Neuronal stem cell (in vitro differentiated cells): ENCODE results near the gene CDK17.

Experiments
- DNase-seq: peaks from one replicate; pipeline ENCODE4 v3.0.0-alpha.2; 2013; ENCODE audit warnings: low spot score
- H2AFZ ChIP-seq: one replicate; pipeline ENCODE4 v1.6.1; 2013; ENCODE audit warnings: mild to moderate bottlenecking, low read length, inconsistent platforms
- H2AK5ac ChIP-seq: 2 replicates; pipeline ENCODE4 v1.6.1; 2013; ENCODE audit warnings: low read depth, mild to moderate bottlenecking, inconsistent platforms, low read length, moderate library complexity, mixed read lengths
- H2BK120ac ChIP-seq: 2 replicates; pipeline ENCODE4 v1.6.1; 2013; ENCODE audit warnings: low read depth, mild to moderate bottlenecking, inconsistent platforms, low read length, moderate library complexity, mixed read lengths
- H2BK12ac ChIP-seq: one replicate; pipeline ENCODE4 v1.6.1; 2013; ENCODE audit warnings: low read length, inconsistent platforms
- H2BK15ac ChIP-seq: 2 replicates; pipeline ENCODE4 v1.6.1; 2013; ENCODE audit warnings: mild to moderate bottlenecking, low read length, inconsistent platforms, mixed read lengths
- H2BK5ac ChIP-seq: one replicate; pipeline ENCODE4 v1.6.1; 2013; ENCODE audit warnings: inconsistent platforms, mild to moderate bottlenecking, low read length, moderate library complexity
- H3K14ac ChIP-seq: one replicate; pipeline ENCODE4 v1.6.1; 2013; ENCODE audit warnings: low read length, inconsistent platforms
- H3K18ac ChIP-seq: 2 replicates; pipeline ENCODE4 v1.6.1; 2013; ENCODE audit warnings: low read length, inconsistent platforms
- H3K23ac ChIP-seq: 2 replicates; pipeline ENCODE4 v1.6.1; 2013; ENCODE audit warnings: low read depth, mild to moderate bottlenecking, mixed read lengths, low read length, inconsistent platforms; ENCODE audit not compliant: poor library complexity
- H3K27ac ChIP-seq: replicated peaks from 3 replicates; pipeline ENCODE4 v1.5.1; 2013; ENCODE audit warnings: low read length, inconsistent platforms
- H3K27me3 ChIP-seq, 3 experiments: 2 replicates each; pipeline ENCODE4 v1.6.1; 2013; ENCODE audit warnings: low read length in 3 of 3, mild to moderate bottlenecking in 2 of 3, inconsistent platforms in 1 of 3, low read depth in 1 of 3, mixed read lengths in 1 of 3, moderate library complexity in 1 of 3; ENCODE audit not compliant: control insufficient read depth in 3 of 3, insufficient read depth in 3 of 3
- H3K36me3 ChIP-seq, 2 donors: replicated peaks in 1 of 2; 2 replicates each; pipeline ENCODE4 v1.6.1; 2013; ENCODE audit warnings: low read length in 2 of 2; ENCODE audit not compliant: control insufficient read depth in 2 of 2, insufficient read depth in 2 of 2
- H3K4ac ChIP-seq: 2 replicates; pipeline ENCODE4 v1.6.1; 2013; ENCODE audit warnings: inconsistent platforms, mild to moderate bottlenecking, low read length, moderate library complexity
- H3K4me1 ChIP-seq, 2 donors: 1 replicate in 1 of 2; 2 replicates in 1 of 2; pipeline ENCODE4 v1.6.1; 2013; ENCODE audit warnings: low read length in 2 of 2, low read depth in 1 of 2; ENCODE audit not compliant: control insufficient read depth in 2 of 2, insufficient read depth in 1 of 2
- H3K4me2 ChIP-seq: one replicate; pipeline ENCODE4 v1.6.1; 2013; ENCODE audit warnings: mild to moderate bottlenecking, low read length, inconsistent platforms; ENCODE audit not compliant: insufficient read depth, poor library complexity, severe bottlenecking
- H3K4me3 ChIP-seq, 2 donors: 2 replicates each; pipeline ENCODE4 v1.5.1; 2013; ENCODE audit warnings: low read length in 2 of 2, mild to moderate bottlenecking in 2 of 2, inconsistent platforms in 1 of 2, moderate library complexity in 1 of 2
- H3K79me1 ChIP-seq: one replicate; pipeline ENCODE4 v1.6.1; 2013; ENCODE audit warnings: low read depth, mild to moderate bottlenecking, inconsistent platforms, low read length, moderate library complexity
- H3K9ac ChIP-seq: one replicate; pipeline ENCODE4 v1.6.1; 2013; ENCODE audit warnings: mild to moderate bottlenecking, low read depth, low read length, inconsistent platforms; ENCODE audit not compliant: poor library complexity
- H3K9me3 ChIP-seq, 2 donors: replicated peaks in 1 of 2; 2 replicates each; pipeline versions ENCODE3 to v1.6.1; 2013; ENCODE audit warnings: low read length in 2 of 2, mild to moderate bottlenecking in 2 of 2, inconsistent platforms in 1 of 2, low read depth in 1 of 2, mixed read lengths in 1 of 2, moderate library complexity in 1 of 2; ENCODE audit not compliant: control insufficient read depth in 2 of 2, insufficient read depth in 1 of 2
- H4K8ac ChIP-seq: one replicate; pipeline ENCODE4 v1.6.1; 2013; ENCODE audit warnings: low read depth, mild to moderate bottlenecking, inconsistent platforms, low read length, moderate library complexity
- H4K91ac ChIP-seq: one replicate; pipeline ENCODE4 v1.6.1; 2013; ENCODE audit warnings: low read length, low read depth, mild to moderate bottlenecking, inconsistent platforms; ENCODE audit not compliant: poor library complexity
- WGBS, 2 donors: extraction: QIAGEN DNeasy Blood & Tissue Kit; methylation state at CpG; one replicate each; pipeline ENCODE4 v1.1.7; 2013; ENCODE audit warnings: missing lambda C conversion rate in 2 of 2, mixed read lengths in 1 of 2; ENCODE audit not compliant: insufficient read length in 2 of 2, insufficient replicate concordance in 1 of 2; ENCODE audit errors: extremely low coverage in 2 of 2; 5-methylcytosine and 5-hydroxymethylcytosine counted together

CDK17 gene

GRCh38 chr12:96313606-96314005, 86.6 kb downstream of the CDK17 start:
- Histone ChIP-seq H3K4me3 (no peak overlapping the region), H3K9me3 (peaks cover 0 to 7% of the 10 kb centered on the region in 2 donors), H2BK15ac (no peak overlapping the region), H2AFZ (no peak overlapping the region), H3K4me2 (no peak overlapping the region), H3K23ac (no peak overlapping the region), H4K8ac (no peak overlapping the region), H2AK5ac (no peak overlapping the region), H3K36me3 (peaks cover 1 to 42% of the 10 kb centered on the region in 2 donors), H3K14ac (no peak overlapping the region), H2BK12ac (no peak overlapping the region), H2BK5ac (no peak overlapping the region), H3K27ac (no peak overlapping the region), H3K4me1 (peaks cover 0 to 2% of the 10 kb centered on the region in 2 donors), H3K9ac (no peak overlapping the region), H4K91ac (no peak overlapping the region), H3K18ac (no peak overlapping the region), H3K4ac (no peak overlapping the region), H3K79me1 (no peaks in the 10 kb centered on the region), H3K27me3 (no peaks in the 10 kb centered on the region), H2BK120ac (no peak overlapping the region)
- no peak for DNase-seq

- no peak overlapping the region for H2BK15ac ChIP-seq
- H3K4ac ChIP-seq = no peak overlapping the region
- peaks cover 0 to 2% of the 10 kb centered on the region in 2 donors for H3K4me1 ChIP-seq
- H2BK12ac ChIP-seq = no peak overlapping the region
- H2BK120ac ChIP-seq = no peak overlapping the region
- H3K23ac ChIP-seq = no peak overlapping the region
- H3K9ac ChIP-seq = no peak overlapping the region
- WGBS, 2 donors = no CpG with 5 or more reads among the region's 1 CpG
- H3K79me1 ChIP-seq = no peaks in the 10 kb centered on the region
- H2AK5ac ChIP-seq = no peak overlapping the region
- no peak overlapping the region for H3K4me2 ChIP-seq
- H3K18ac ChIP-seq = no peak overlapping the region
- H3K27ac ChIP-seq = no peak overlapping the region
- peaks cover 1 to 46% of the 10 kb centered on the region in 2 donors for H3K36me3 ChIP-seq
- H2BK5ac ChIP-seq = no peak overlapping the region
- no peak overlapping the region for H3K14ac ChIP-seq
- H3K27me3 ChIP-seq = no peaks in the 10 kb centered on the region
- no peak for DNase-seq
- H4K8ac ChIP-seq = no peak overlapping the region
- peaks cover 0 to 7% of the 10 kb centered on the region in 2 donors for H3K9me3 ChIP-seq
- H2AFZ ChIP-seq = no peak overlapping the region
- no peak overlapping the region for H4K91ac ChIP-seq
- no peak overlapping the region for H3K4me3 ChIP-seq
Measured at GRCh38 chr12:96311191-96311590, 89.0 kb downstream of the CDK17 start.

DNA sequence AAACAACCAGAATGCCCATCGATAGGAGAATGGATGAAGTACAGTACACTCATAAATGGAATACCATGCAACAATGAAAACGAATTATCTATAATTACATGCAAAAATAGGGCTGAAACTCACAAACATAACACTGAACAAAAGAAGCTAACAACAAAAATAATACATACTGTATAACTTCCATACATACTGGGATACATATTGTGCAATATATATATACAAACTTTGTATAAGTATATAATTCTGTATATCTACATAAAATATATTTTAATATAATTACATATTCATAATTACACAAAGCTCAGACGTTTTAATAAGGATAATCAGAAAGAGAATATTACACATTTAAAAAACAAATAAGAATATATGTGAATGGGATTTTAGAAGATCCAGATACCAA, 90.2 kb downstream of the CDK17 start:
- no peak overlapping the region for H4K8ac ChIP-seq
- peaks cover 1 to 46% of the 10 kb centered on the region in 2 donors for H3K36me3 ChIP-seq
- WGBS, 2 donors = no CpG with 5 or more reads among the region's 3 CpGs

GRCh38 chr12:96308881-96309280, 91.4 kb downstream of the CDK17 start:
- no peak overlapping the region for H3K4me2 ChIP-seq
- H3K79me1 ChIP-seq = no peaks in the 10 kb centered on the region
- H3K9ac ChIP-seq = no peak overlapping the region
- no peak overlapping the region for H2BK120ac ChIP-seq
- no peaks in the 10 kb centered on the region for H3K4me1 ChIP-seq
- no peak overlapping the region for H2AFZ ChIP-seq
- no peak overlapping the region for H3K14ac ChIP-seq
- no peak overlapping the region for H3K4me3 ChIP-seq
- no peak overlapping the region for H4K91ac ChIP-seq
- no peak overlapping the region for H3K27ac ChIP-seq
- H2BK15ac ChIP-seq = no peak overlapping the region
- no peak overlapping the region for H2BK12ac ChIP-seq
- no peak overlapping the region for H4K8ac ChIP-seq
- H3K23ac ChIP-seq = no peak overlapping the region
- no peak for DNase-seq
- no peak overlapping the region for H3K4ac ChIP-seq
- H2BK5ac ChIP-seq = no peak overlapping the region
- H2AK5ac ChIP-seq = no peak overlapping the region
- H3K18ac ChIP-seq = no peak overlapping the region
- no CpG with 5 or more reads among the region's 1 CpG for WGBS, 2 donors
- peaks cover 1 to 46% of the 10 kb centered on the region in 2 donors for H3K36me3 ChIP-seq
- H3K27me3 ChIP-seq = no peaks in the 10 kb centered on the region
- peaks cover 0 to 7% of the 10 kb centered on the region in 2 donors for H3K9me3 ChIP-seq

More for the DNA sequence above, 90.2 kb downstream of the CDK17 start:
- no peak for DNase-seq
- Histone ChIP-seq H4K91ac (no peak overlapping the region), H2BK5ac (no peak overlapping the region), H3K79me1 (no peaks in the 10 kb centered on the region), H3K14ac (no peak overlapping the region), H3K9ac (no peak overlapping the region), H3K27me3 (no peaks in the 10 kb centered on the region), H3K4me1 (no peaks in the 10 kb centered on the region), H3K4me3 (no peak overlapping the region), H3K23ac (no peak overlapping the region), H2BK12ac (no peak overlapping the region), H2AFZ (no peak overlapping the region), H3K18ac (no peak overlapping the region), H3K9me3 (peaks cover 0 to 7% of the 10 kb centered on the region in 2 donors), H3K27ac (no peak overlapping the region), H3K4ac (no peak overlapping the region), H2BK15ac (no peak overlapping the region), H3K4me2 (no peak overlapping the region), H2AK5ac (no peak overlapping the region), H2BK120ac (no peak overlapping the region)
